Measurements from ENCODE around the gene MAPK14.

DNA sequence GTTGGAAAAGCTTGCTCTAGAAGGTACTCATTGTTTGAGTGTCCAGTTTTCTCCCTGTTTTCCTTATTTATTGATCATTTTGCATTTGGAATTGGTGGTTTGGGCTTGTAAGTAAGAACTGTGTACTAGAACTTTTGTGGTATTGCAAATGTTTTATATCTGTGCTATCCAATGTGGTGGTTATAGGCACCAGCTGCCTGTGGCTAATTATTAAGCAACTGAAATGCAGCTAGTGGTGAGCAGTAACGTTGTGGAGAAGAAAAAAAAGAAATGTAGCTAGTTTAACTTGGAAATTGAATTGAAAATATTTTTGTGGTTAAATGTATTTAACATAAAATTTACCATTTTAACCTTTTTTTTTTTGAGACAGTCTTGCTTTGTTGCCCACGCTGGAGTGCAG is 52.0 kb downstream of the MAPK14 start:
- TF ChIP-seq CTCF (IDR thresholded peaks at IDR 0.05), result no peak
- TF ChIP-seq ZFP36 (IDR thresholded peaks at IDR 0.05; ENCODE audit: borderline replicate concordance, partially characterized antibody), result no peak
